ENCODE measurements around the gene NKX6-1. TPM values are rescaled to one million over a fixed set of nuclear protein-coding genes. Genes with fewer than 3 reads are reported as not detected.

NKX6-1 gene
- total RNA-seq, 1 experiment from 2014 or later, result 1.1 TPM

- no peak for DNase-seq (ENCODE audit: low read depth, low spot score)
- Histone ChIP-seq H3K4me3 (ENCODE audit: low read depth in 2 of 2, low read length in 2 of 2) (no peak overlapping the region), H3K9me3 (ENCODE audit: control insufficient read depth, insufficient read depth, low read depth, low read length) (no peaks in the 10 kb centered on the region), H3K36me3 (ENCODE audit: control insufficient read depth, insufficient read depth, low read length) (peaks cover 4% of the 10 kb centered on the region; the same call in 1 of the 2 replicates), H3K27ac (ENCODE audit: low read length) (no peak overlapping the region), H3K4me1 (ENCODE audit: control insufficient read depth, insufficient read depth, low read length) (no peaks in the 10 kb centered on the region), H3K27me3 (ENCODE audit: control insufficient read depth, insufficient read depth, low read length) (peaks cover 10% of the 10 kb centered on the region)
- intact Hi-C loops (cut with micrococcal nuclease; ENCODE audit: unreplicated experiment), result no loop called here
- no peak for ATAC-seq
- in situ Hi-C loops (cut with HindIII; ENCODE audit: low pct_unique_long_range_greater_than_20kb, low sequenced_read_pairs), result no loop called here
- BruUV-seq (replicated peaks), result no TSS peak
- ChIA-PET POLR2A (no interaction called here), CTCF (no interaction called here)
- TF ChIP-seq TCF7L2 (IDR thresholded peaks at IDR 0.05; ENCODE audit: low read depth, low read length) (no peak), SIN3A (IDR thresholded peaks at IDR 0.05; ENCODE audit: borderline replicate concordance, insufficient read depth, low read depth, low read length) (no peak), POLR2AphosphoS5 (IDR thresholded peaks at IDR 0.05; ENCODE audit: low read depth, low read length) (no peak)
- TF ChIP-seq, protein P1, sequence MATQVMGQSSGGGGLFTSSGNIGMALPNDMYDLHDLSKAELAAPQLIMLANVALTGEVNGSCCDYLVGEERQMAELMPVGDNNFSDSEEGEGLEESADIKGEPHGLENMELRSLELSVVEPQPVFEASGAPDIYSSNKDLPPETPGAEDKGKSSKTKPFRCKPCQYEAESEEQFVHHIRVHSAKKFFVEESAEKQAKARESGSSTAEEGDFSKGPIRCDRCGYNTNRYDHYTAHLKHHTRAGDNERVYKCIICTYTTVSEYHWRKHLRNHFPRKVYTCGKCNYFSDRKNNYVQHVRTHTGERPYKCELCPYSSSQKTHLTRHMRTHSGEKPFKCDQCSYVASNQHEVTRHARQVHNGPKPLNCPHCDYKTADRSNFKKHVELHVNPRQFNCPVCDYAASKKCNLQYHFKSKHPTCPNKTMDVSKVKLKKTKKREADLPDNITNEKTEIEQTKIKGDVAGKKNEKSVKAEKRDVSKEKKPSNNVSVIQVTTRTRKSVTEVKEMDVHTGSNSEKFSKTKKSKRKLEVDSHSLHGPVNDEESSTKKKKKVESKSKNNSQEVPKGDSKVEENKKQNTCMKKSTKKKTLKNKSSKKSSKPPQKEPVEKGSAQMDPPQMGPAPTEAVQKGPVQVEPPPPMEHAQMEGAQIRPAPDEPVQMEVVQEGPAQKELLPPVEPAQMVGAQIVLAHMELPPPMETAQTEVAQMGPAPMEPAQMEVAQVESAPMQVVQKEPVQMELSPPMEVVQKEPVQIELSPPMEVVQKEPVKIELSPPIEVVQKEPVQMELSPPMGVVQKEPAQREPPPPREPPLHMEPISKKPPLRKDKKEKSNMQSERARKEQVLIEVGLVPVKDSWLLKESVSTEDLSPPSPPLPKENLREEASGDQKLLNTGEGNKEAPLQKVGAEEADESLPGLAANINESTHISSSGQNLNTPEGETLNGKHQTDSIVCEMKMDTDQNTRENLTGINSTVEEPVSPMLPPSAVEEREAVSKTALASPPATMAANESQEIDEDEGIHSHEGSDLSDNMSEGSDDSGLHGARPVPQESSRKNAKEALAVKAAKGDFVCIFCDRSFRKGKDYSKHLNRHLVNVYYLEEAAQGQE (IDR thresholded peaks at IDR 0.05; ENCODE audit: insufficient read depth in 1 of 2, low read depth in 2 of 2, low read length in 1 of 2), result no peak
- TF ChIP-seq, protein P2, sequence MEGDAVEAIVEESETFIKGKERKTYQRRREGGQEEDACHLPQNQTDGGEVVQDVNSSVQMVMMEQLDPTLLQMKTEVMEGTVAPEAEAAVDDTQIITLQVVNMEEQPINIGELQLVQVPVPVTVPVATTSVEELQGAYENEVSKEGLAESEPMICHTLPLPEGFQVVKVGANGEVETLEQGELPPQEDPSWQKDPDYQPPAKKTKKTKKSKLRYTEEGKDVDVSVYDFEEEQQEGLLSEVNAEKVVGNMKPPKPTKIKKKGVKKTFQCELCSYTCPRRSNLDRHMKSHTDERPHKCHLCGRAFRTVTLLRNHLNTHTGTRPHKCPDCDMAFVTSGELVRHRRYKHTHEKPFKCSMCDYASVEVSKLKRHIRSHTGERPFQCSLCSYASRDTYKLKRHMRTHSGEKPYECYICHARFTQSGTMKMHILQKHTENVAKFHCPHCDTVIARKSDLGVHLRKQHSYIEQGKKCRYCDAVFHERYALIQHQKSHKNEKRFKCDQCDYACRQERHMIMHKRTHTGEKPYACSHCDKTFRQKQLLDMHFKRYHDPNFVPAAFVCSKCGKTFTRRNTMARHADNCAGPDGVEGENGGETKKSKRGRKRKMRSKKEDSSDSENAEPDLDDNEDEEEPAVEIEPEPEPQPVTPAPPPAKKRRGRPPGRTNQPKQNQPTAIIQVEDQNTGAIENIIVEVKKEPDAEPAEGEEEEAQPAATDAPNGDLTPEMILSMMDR (IDR thresholded peaks at IDR 0.05), result no peak
These were observed 4.6 kb downstream of the NKX6-1 start for GRCh38 chr4:84494531-84494930.

DNA sequence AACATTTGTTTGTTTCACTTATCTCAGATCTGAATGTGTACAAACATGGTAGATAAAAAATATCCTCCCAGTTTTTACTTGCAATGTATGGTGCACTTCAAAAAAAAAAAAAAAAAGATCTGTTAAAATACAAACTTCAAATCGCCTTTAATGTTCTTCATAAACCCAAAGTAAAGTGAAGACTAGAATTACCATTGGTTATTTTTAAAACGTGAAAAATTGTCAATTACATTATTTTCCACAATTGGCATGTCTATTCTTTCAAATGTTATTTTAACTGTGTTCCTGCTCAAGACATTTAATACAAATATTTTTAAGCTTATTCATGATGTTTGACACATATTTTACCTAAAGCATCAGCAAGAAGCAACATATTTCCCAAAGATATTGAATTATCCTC lies 5.0 kb downstream of the NKX6-1 start:
- intact Hi-C loops (cut with micrococcal nuclease; ENCODE audit: unreplicated experiment), result no loop called here
- Histone ChIP-seq H3K36me3 (ENCODE audit: control insufficient read depth, insufficient read depth, low read length) (peaks cover 4% of the 10 kb centered on the region; the same call in 1 of the 2 replicates), H3K27ac (ENCODE audit: low read length) (no peak overlapping the region), H3K27me3 (ENCODE audit: control insufficient read depth, insufficient read depth, low read length) (peaks cover 10% of the 10 kb centered on the region), H3K9me3 (ENCODE audit: control insufficient read depth, insufficient read depth, low read depth, low read length) (no peaks in the 10 kb centered on the region), H3K4me1 (ENCODE audit: control insufficient read depth, insufficient read depth, low read length) (no peaks in the 10 kb centered on the region), H3K4me3 (ENCODE audit: low read depth in 2 of 2, low read length in 2 of 2) (no peak overlapping the region)
- no peak for ATAC-seq
- no peak for TF ChIP-seq TCF7L2 (IDR thresholded peaks at IDR 0.05; ENCODE audit: low read depth, low read length)
- no peak for TF ChIP-seq SIN3A (IDR thresholded peaks at IDR 0.05; ENCODE audit: borderline replicate concordance, insufficient read depth, low read depth, low read length)
- TF ChIP-seq, protein P2 (IDR thresholded peaks at IDR 0.05), result no peak
- TF ChIP-seq, protein P1 (IDR thresholded peaks at IDR 0.05; ENCODE audit: insufficient read depth in 1 of 2, low read depth in 2 of 2, low read length in 1 of 2), result no peak
- TF ChIP-seq POLR2AphosphoS5 (IDR thresholded peaks at IDR 0.05; ENCODE audit: low read depth, low read length), result no peak
- in situ Hi-C loops (cut with HindIII; ENCODE audit: low pct_unique_long_range_greater_than_20kb, low sequenced_read_pairs), result no loop called here
- ChIA-PET CTCF (no interaction called here), POLR2A (no interaction called here)
- no TSS peak for BruUV-seq (replicated peaks)
- DNase-seq (ENCODE audit: low read depth, low spot score), result no peak

All from Panc1 (cell line).